Posterior cingulate gyrus (tissue), 11 donors: ENCODE data around the gene SLC35D2.
"Not testable (repeated sequence)": the region's sequence is repeated elsewhere in the genome, so short reads cannot be mapped to it uniquely, and the experiment has no call there.

Source experiments
- DNase-seq, 10 donors: peaks; one replicate each; pipeline versions ENCODE4 v3.0.0 to v3.0.0-alpha.2; 2020 to 2021; ENCODE audit warnings: mixed read lengths in 3 of 10
- intact Hi-C: fragments of 100-400 bp; cut with DNase I; formaldehyde crosslinking; loops from one replicate; pipeline ENCODE4 v1.15.1; 2023

SLC35D2 gene

GRCh38 chr9:96408409-96409280, 25.1 kb upstream of the SLC35D2 start:
- intact Hi-C loops, result no loop called here
- no peak for DNase-seq

- no peak for DNase-seq
- intact Hi-C loops, result no loop called here
Observed at GRCh38 chr9:96400132-96400910, 16.8 kb upstream of the SLC35D2 start.

- intact Hi-C loops, result no loop called here
- no peak for DNase-seq
Observed at GRCh38 chr9:96399325-96399633, 15.8 kb upstream of the SLC35D2 start.

GRCh38 chr9:96398582-96399324, 15.2 kb upstream of the SLC35D2 start:
- intact Hi-C loops, result no loop called here
- DNase-seq, result no peak

- intact Hi-C loops, result no loop called here
- no peak for DNase-seq
Observed at GRCh38 chr9:96395964-96396363, 12.5 kb upstream of the SLC35D2 start.

GRCh38 chr9:96394832-96395496, 11.5 kb upstream of the SLC35D2 start:
- no peak for DNase-seq
- intact Hi-C loops, result no loop called here

- intact Hi-C loops, result no loop called here
- DNase-seq, result no peak
Observed at GRCh38 chr9:96392263-96392662, 8.8 kb upstream of the SLC35D2 start.

- intact Hi-C loops, result no loop called here
- no peak for DNase-seq
Observed at GRCh38 chr9:96391021-96391765, 7.7 kb upstream of the SLC35D2 start.

GRCh38 chr9:96388144-96388543, 4.6 kb upstream of the SLC35D2 start:
- intact Hi-C loops, result no loop called here
- no peak for DNase-seq

GRCh38 chr9:96386157-96386556, 2.6 kb upstream of the SLC35D2 start:
- no peak for DNase-seq
- intact Hi-C loops, result no loop called here

- intact Hi-C loops, result loop anchor here (5.0 kb wide), 2 partner anchors 34 to 41 kb away; partner anchors contain the start of gene ZNF367
- no peak for DNase-seq
Observed at GRCh38 chr9:96382839-96383164, 709 bp downstream of the SLC35D2 start.

GRCh38 chr9:96382175-96382574, 1.3 kb downstream of the SLC35D2 start:
- DNase-seq, result no peak
- intact Hi-C loops, result loop anchor here (5.0 kb wide), 2 partner anchors 35 to 40 kb away; partner anchors contain the start of gene ZNF367

- intact Hi-C loops, result loop anchor here (5.0 kb wide), 2 partner anchors 36 to 39 kb away; partner anchors contain the start of gene ZNF367
- no peak for DNase-seq
Observed at GRCh38 chr9:96381696-96382095, 1.8 kb downstream of the SLC35D2 start.

GRCh38 chr9:96381125-96381524, 2.4 kb downstream of the SLC35D2 start:
- DNase-seq, result no peak
- intact Hi-C loops, result loop anchor here (5.0 kb wide), 2 partner anchors 36 to 39 kb away; partner anchors contain the start of gene ZNF367

- no peak for DNase-seq
- intact Hi-C loops, result no loop called here
Observed at GRCh38 chr9:96379461-96379860, 4.0 kb downstream of the SLC35D2 start.

- intact Hi-C loops, result no loop called here
- DNase-seq, result no peak
Observed at GRCh38 chr9:96378187-96378586, 5.3 kb downstream of the SLC35D2 start.

GRCh38 chr9:96376891-96377874, 6.3 kb downstream of the SLC35D2 start:
- intact Hi-C loops, result no loop called here

GRCh38 chr9:96375507-96375906, 8.0 kb downstream of the SLC35D2 start:
- DNase-seq, result not testable (repeated sequence)

More at GRCh38 chr9:96376891-96377874, 6.3 kb downstream of the SLC35D2 start:
- DNase-seq, result no peak

More at GRCh38 chr9:96375507-96375906, 8.0 kb downstream of the SLC35D2 start:
- intact Hi-C loops, result not testable (repeated sequence)
